Vagina (tissue), 2 donors: Measurements from ENCODE around the gene DCLRE1B. TPM values are rescaled to one million over a fixed set of nuclear protein-coding genes. Genes with fewer than 3 reads are reported as not detected.

Experiments used
- DNase-seq, 2 donors: peaks; one replicate each; pipeline ENCODE4 v3.0.0-alpha.2; 2017; ENCODE audit errors: extremely low spot score in 2 of 2
- H3K27ac ChIP-seq: fragments of 200-600 bp; sonication (generic); one replicate; pipeline ENCODE4 v1.5.1; 2019
- H3K27me3 ChIP-seq: fragments of 200-600 bp; sonication (generic); one replicate; pipeline ENCODE4 v1.5.1; 2019
- H3K36me3 ChIP-seq, 2 donors: fragments of 200-600 bp; sonication (generic); one replicate each; pipeline ENCODE4 v1.5.1; 2017 to 2019
- H3K4me1 ChIP-seq: fragments of 200-600 bp; sonication (generic); one replicate; pipeline ENCODE4 v1.5.1; 2019
- H3K4me3 ChIP-seq, 2 donors: fragments of 200-600 bp; sonication (generic); 1 replicate in 1 of 2; 2 replicates in 1 of 2; pipeline ENCODE4 v1.5.1; 2016 to 2019
- H3K9me3 ChIP-seq: fragments of 200-600 bp; sonication (generic); one replicate; pipeline ENCODE4 v1.5.1; 2019
- CTCF ChIP-seq, 3 experiments: fragments of 450-650 bp in 2 of 3; fragments of 200-600 bp in 1 of 3; sonication (generic) in 1 of 3; IDR thresholded peaks; one replicate each; pipeline ENCODE4 v1.5.1; 2017 to 2019; ENCODE audit warnings: antibody characterized with exemption in 3 of 3, mild to moderate bottlenecking in 2 of 3, moderate library complexity in 2 of 3
- POLR2A ChIP-seq, 2 donors: fragments of 450-650 bp; IDR thresholded peaks; one replicate each; pipeline ENCODE4 v1.6.1; 2017; ENCODE audit warnings: antibody characterized with exemption in 2 of 2, mild to moderate bottlenecking in 2 of 2, moderate library complexity in 2 of 2
- POLR2AphosphoS5 ChIP-seq, 2 donors: sonication (generic); formaldehyde crosslinking; IDR thresholded peaks; one replicate each; pipeline ENCODE4 v1.9.0; 2017; ENCODE audit warnings: antibody characterized with exemption in 2 of 2, mild to moderate bottlenecking in 2 of 2, low read depth in 1 of 2; ENCODE audit not compliant: insufficient read depth in 1 of 2
- intact Hi-C: fragments of 100-400 bp; cut with DNase I; formaldehyde crosslinking; loops from one replicate; pipeline ENCODE4 v1.15.1; 2023
- total RNA-seq: library from RNA; depleted of rRNA; stranded (reverse); fragments of >200 nt; gene quantifications from one replicate; pipeline ENCODE4 v1.2.3, GENCODE V29; 2016

DCLRE1B gene
- total RNA-seq, 1 donor from 2014 or later: 5.2 TPM

GRCh38 chr1:113943028-113943811 lies 38.1 kb downstream of the DCLRE1B start:
- H3K27ac ChIP-seq: no peak overlapping the region
- H3K36me3 ChIP-seq: peaks cover 0 to 16% of the 10 kb centered on the region in 2 donors
- no peaks in the 10 kb centered on the region for H3K27me3 ChIP-seq
- H3K4me1 ChIP-seq: peaks cover 56% of the 10 kb centered on the region
- TF ChIP-seq POLR2A (IDR thresholded peaks at IDR 0.05): no peak
- TF ChIP-seq CTCF (IDR thresholded peaks at IDR 0.05): no peak
- no peak for TF ChIP-seq POLR2AphosphoS5 (IDR thresholded peaks at IDR 0.05; ENCODE audit: insufficient read depth in 1 of 2, low read depth in 1 of 2)
- no peaks in the 10 kb centered on the region for H3K9me3 ChIP-seq
- no peak overlapping the region for H3K4me3 ChIP-seq
- no peak for DNase-seq
- intact Hi-C loops: no loop called here

DNA sequence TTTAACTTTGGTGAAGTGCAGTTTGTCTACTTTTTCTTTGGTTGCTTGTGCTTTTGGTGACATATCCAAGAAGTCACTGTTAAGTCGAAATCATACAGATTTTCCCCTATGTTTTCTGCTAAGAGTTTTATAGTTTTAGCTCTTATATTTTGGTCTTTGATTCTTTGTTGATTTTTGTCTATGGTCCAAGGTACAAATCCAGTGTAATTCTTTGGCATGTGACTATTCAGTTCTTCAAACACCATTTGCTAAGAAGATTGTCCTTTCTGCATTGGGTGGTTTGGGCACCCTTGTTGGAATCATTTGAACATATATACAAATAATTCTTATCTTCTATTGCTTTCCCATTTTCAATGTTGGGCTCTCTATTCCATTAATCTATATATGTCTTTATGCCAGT lies 40.2 kb downstream of the DCLRE1B start:
- TF ChIP-seq CTCF (IDR thresholded peaks at IDR 0.05) (no peak), POLR2A (IDR thresholded peaks at IDR 0.05) (no peak), POLR2AphosphoS5 (IDR thresholded peaks at IDR 0.05; ENCODE audit: insufficient read depth in 1 of 2, low read depth in 1 of 2) (no peak)
- Histone ChIP-seq H3K36me3 (peaks cover 0 to 16% of the 10 kb centered on the region in 2 donors), H3K27me3 (no peaks in the 10 kb centered on the region), H3K4me1 (peaks cover 61% of the 10 kb centered on the region), H3K9me3 (no peaks in the 10 kb centered on the region), H3K27ac (no peak overlapping the region), H3K4me3 (no peak overlapping the region)
- no peak for DNase-seq
- intact Hi-C loops: no loop called here

DNA sequence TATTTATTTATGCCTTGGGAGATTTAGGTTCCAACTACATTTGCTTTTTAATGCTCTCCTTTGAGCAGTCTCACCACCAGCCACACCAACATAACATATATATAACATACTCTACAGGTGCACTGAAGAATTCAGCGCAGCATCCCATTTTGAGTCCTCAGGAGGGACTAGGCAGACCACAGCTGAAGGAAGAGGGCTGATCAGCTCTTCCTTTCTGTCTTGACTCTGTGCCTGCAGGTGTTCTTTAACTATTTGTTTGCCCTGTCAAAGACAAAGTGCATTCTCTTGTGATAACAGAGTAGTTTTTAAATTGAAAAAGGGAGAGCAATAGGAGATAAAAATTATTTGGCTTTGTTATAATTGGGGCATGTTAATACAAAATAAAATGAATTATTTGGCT lies 41.0 kb downstream of the DCLRE1B start:
- Histone ChIP-seq H3K9me3 (no peaks in the 10 kb centered on the region), H3K27ac (no peak overlapping the region), H3K4me1 (peaks cover 53% of the 10 kb centered on the region), H3K36me3 (peaks cover 0 to 10% of the 10 kb centered on the region in 2 donors), H3K27me3 (no peaks in the 10 kb centered on the region), H3K4me3 (no peak overlapping the region)
- TF ChIP-seq POLR2A (IDR thresholded peaks at IDR 0.05) (no peak), CTCF (IDR thresholded peaks at IDR 0.05) (no peak), POLR2AphosphoS5 (IDR thresholded peaks at IDR 0.05; ENCODE audit: insufficient read depth in 1 of 2, low read depth in 1 of 2) (no peak)
- no peak for DNase-seq
- intact Hi-C loops: no loop called here

- intact Hi-C loops: no loop called here
- Histone ChIP-seq H3K36me3 (peaks cover 0 to 3% of the 10 kb centered on the region in 2 donors), H3K4me3 (no peak overlapping the region), H3K4me1 (peaks cover 50% of the 10 kb centered on the region), H3K27ac (peak overlapping the region; percentile 30), H3K27me3 (no peaks in the 10 kb centered on the region), H3K9me3 (no peaks in the 10 kb centered on the region)
- TF ChIP-seq POLR2A (IDR thresholded peaks at IDR 0.05) (no peak), POLR2AphosphoS5 (IDR thresholded peaks at IDR 0.05; ENCODE audit: insufficient read depth in 1 of 2, low read depth in 1 of 2) (no peak), CTCF (IDR thresholded peaks at IDR 0.05) (no peak)
- no peak for DNase-seq
Observed at GRCh38 chr1:113946678-113947387, 41.7 kb downstream of the DCLRE1B start.
